ENCODE data around the gene HSD17B2.
"Not testable (repeated sequence)": the region's sequence is repeated elsewhere in the genome, so short reads cannot be mapped to it uniquely, and the experiment has no call there.

HSD17B2 gene

DNA sequence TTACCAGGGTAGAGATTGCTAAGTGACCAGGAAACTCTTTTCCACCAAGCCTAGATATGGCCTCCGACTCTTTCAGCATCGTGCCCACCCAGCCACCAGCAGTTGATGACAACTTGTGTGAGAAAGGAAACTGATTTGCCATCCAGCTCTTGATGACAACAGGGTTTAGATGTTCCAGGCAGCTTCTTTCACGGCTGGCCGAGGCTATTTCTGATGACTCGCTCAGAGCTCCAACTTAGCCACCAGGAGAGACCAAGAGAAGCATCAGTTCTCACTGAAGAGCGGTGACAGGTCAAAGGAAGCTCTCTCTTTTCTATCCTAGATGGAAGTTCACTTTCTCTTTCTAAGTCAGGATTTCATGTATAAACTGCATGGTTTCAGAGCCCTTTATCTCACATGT, 73.7 kb downstream of the HSD17B2 start:
- TF ChIP-seq, protein P1, sequence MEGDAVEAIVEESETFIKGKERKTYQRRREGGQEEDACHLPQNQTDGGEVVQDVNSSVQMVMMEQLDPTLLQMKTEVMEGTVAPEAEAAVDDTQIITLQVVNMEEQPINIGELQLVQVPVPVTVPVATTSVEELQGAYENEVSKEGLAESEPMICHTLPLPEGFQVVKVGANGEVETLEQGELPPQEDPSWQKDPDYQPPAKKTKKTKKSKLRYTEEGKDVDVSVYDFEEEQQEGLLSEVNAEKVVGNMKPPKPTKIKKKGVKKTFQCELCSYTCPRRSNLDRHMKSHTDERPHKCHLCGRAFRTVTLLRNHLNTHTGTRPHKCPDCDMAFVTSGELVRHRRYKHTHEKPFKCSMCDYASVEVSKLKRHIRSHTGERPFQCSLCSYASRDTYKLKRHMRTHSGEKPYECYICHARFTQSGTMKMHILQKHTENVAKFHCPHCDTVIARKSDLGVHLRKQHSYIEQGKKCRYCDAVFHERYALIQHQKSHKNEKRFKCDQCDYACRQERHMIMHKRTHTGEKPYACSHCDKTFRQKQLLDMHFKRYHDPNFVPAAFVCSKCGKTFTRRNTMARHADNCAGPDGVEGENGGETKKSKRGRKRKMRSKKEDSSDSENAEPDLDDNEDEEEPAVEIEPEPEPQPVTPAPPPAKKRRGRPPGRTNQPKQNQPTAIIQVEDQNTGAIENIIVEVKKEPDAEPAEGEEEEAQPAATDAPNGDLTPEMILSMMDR (IDR thresholded peaks at IDR 0.05), result no peak
- TF ChIP-seq ZFX (IDR thresholded peaks at IDR 0.05; ENCODE audit: borderline replicate concordance), result no peak
- no peak overlapping the region for H3K27ac ChIP-seq

DNA sequence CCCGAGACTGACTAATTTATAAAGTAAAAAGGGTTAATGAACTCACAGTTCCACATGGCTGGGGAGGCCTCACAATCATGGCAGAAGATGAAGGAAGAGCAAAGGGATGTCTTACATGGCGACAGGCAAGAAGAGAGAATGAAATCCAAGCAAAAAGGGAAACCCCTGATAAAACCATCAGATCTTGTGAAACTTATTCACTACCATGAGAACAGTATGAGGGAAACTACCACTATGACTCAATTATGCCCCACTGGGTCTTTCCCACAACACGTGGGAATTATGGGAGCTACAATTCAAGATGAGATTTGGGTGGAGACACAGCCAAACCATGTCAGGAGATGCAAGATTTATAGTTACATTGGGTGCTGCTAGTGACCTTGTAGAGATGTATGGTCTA, 74.2 kb downstream of the HSD17B2 start:
- H3K27ac ChIP-seq, result not testable (repeated sequence)

GRCh38 chr16:82111944-82112343, 76.9 kb downstream of the HSD17B2 start:
- H3K27ac ChIP-seq, result no peak overlapping the region
- TF ChIP-seq, protein P1 (IDR thresholded peaks at IDR 0.05), result no peak
- TF ChIP-seq ZFX (IDR thresholded peaks at IDR 0.05; ENCODE audit: borderline replicate concordance), result no peak

DNA sequence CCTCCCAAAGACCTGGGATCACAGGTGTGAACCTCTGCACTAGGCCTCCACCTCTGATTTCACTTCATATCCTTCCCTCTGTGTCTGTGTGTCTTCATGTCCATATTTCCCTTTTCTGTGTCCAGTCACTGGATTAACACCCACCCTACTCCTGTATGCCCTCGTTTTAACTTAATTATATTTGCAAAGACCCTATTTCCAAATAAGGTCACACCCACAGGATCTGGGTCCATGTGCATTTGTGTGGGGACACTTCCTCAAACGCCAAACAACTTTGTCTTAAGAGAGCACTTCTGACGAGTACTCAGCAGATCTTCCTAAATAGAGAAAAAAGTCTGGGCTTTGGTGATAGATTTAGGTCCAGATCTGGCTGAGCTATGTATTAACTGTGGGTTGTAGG, 78.7 kb downstream of the HSD17B2 start:
- no peak overlapping the region for H3K27ac ChIP-seq
- TF ChIP-seq, protein P1 (IDR thresholded peaks at IDR 0.05), result no peak
- no peak for TF ChIP-seq ZFX (IDR thresholded peaks at IDR 0.05; ENCODE audit: borderline replicate concordance)

GRCh38 chr16:82116535-82116934, 81.5 kb downstream of the HSD17B2 start:
- TF ChIP-seq, protein P1 (IDR thresholded peaks at IDR 0.05), result no peak
- TF ChIP-seq ZFX (IDR thresholded peaks at IDR 0.05; ENCODE audit: borderline replicate concordance), result no peak
- H3K27ac ChIP-seq, result no peak overlapping the region

DNA sequence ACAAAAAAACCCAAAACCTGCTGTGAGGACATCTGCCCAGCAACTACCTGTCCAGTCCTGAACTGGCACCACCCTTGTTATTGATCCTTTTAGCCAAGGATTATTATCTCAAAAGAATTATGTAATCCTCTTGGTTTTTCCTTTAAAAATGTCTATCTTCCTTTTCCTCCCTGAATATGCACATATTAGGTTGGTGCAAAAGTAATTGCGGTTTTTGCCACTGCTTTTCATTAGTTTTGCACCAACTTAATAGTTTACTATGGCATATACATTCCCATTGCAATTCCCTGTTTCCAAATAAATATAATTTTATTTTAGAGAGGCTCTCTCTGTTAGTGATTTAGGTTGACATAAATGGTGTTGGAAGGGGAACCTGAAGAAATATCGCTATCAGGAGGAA, 83.7 kb downstream of the HSD17B2 start:
- no peak overlapping the region for H3K27ac ChIP-seq
- TF ChIP-seq ZFX (IDR thresholded peaks at IDR 0.05; ENCODE audit: borderline replicate concordance), result no peak
- TF ChIP-seq, protein P1 (IDR thresholded peaks at IDR 0.05), result no peak

DNA sequence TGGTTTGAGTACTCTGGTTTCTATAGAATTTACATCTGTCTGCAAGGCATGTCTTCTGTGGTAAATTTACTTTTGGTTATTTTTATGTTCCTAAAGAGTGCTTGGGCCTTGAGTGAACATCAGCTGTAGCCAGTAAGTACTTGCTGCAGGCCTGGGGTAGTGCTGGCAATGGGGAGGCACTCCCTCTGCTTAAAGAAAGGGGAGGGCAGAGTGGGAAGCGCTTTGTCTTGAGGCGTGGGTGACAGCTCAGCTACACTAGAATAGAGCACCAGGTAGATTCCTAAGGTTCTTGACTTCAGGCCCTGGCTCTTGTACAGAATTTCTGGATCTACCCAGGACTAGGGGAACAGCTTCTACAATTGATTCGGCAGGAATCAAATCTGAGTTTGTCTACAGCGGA, 84.4 kb downstream of the HSD17B2 start:
- TF ChIP-seq, protein P1 (IDR thresholded peaks at IDR 0.05), result no peak
- no peak for TF ChIP-seq ZFX (IDR thresholded peaks at IDR 0.05; ENCODE audit: borderline replicate concordance)
- H3K27ac ChIP-seq, result no peak overlapping the region

DNA sequence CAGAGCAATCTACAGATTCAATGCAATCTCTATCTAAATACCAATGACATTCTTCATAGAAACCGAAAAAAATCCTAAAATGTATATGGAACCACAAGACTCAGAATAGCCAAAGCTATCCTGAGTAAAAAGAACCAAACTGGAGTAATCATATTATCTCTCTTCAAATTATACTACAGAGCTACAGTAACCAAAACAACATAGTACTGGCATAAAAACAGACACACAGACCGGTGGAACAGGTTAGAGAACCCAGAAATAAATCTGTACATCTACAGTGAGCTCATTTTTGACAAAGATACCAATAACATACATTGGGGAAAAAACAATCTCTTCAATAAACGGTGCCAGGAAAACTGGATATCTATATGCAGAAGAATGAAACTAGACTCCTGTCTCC, 89.6 kb downstream of the HSD17B2 start:
- TF ChIP-seq, protein P1 (IDR thresholded peaks at IDR 0.05), result no peak
- no peak for TF ChIP-seq ZFX (IDR thresholded peaks at IDR 0.05; ENCODE audit: borderline replicate concordance)
- H3K27ac ChIP-seq, result no peak overlapping the region

All from 22Rv1 (cell line).